Endothelial cell of umbilical vein (primary cell): ENCODE measurements around the gene POLD3. TPM values are rescaled to one million over a fixed set of nuclear protein-coding genes. Genes with fewer than 3 reads are reported as not detected.

ENCODE experiments used
- BruUV-seq: library from RNA; stranded (reverse); fragments of 400-500 nt; replicated peaks from 2 replicates; lab custom pipeline; 2021; lab: Mats Ljungman, UMichigan
- CTCF ChIA-PET: fragments of 300-600, 350-600 bp; sonication (Branson Sonifier 250); formaldehyde crosslinking; loops from one replicate; lab custom pipeline; 2021; ENCODE audit warnings: antibody characterized with exemption, inconsistent platforms; lab: Charles Lee
- POLR2A ChIA-PET: fragments of 300-600, 350-600 bp; sonication (Branson Sonifier 250); formaldehyde crosslinking; loops from one replicate; lab custom pipeline; 2021; ENCODE audit warnings: antibody characterized with exemption, inconsistent platforms; lab: Charles Lee
- DNase-seq: peaks from one replicate; pipeline ENCODE4 v3.0.0-alpha.2; 2011; ENCODE audit warnings: low read depth, low spot score
- FAIRE-seq: peaks from 2 replicates; lab custom pipeline; 2011; peaks lifted over from hg19 to GRCh38; lab: Jason Lieb, UNC
- H2AFZ ChIP-seq: 2 replicates; pipeline ENCODE4 v1.6.0; 2012; ENCODE audit warnings: low read depth, low read length, control low read depth, inconsistent platforms
- H3K27ac ChIP-seq: 2 replicates; pipeline ENCODE4 v1.5.1; 2011; ENCODE audit warnings: low read depth, mild to moderate bottlenecking, control low read depth, low read length, moderate library complexity; ENCODE audit not compliant: insufficient read depth
- H3K27me3 ChIP-seq, 2 experiments: 2 replicates each; pipeline versions ENCODE4 v1.6.0 to v1.6.1; 2011; ENCODE audit warnings: low read length in 2 of 2, mixed read lengths in 1 of 2; ENCODE audit not compliant: control insufficient read depth in 2 of 2, insufficient read depth in 2 of 2
- H3K36me3 ChIP-seq, 2 experiments: 2 replicates in 1 of 2; 3 replicates in 1 of 2; pipeline ENCODE4 v1.5.1; 2011; ENCODE audit warnings: low read length in 2 of 2, mild to moderate bottlenecking in 1 of 2, moderate library complexity in 1 of 2; ENCODE audit not compliant: control insufficient read depth in 2 of 2, insufficient read depth in 2 of 2; ENCODE audit errors: extremely low read depth in 1 of 2
- H3K4me1 ChIP-seq: 3 replicates; pipeline ENCODE4 v1.5.1; 2011; ENCODE audit warnings: mild to moderate bottlenecking, low read length; ENCODE audit not compliant: control insufficient read depth, insufficient read depth; ENCODE audit errors: extremely low read depth
- H3K4me2 ChIP-seq: 2 replicates; pipeline ENCODE4 v1.6.1; 2011; ENCODE audit warnings: low read length, control low read depth, mixed read lengths; ENCODE audit not compliant: insufficient read depth
- H3K4me3 ChIP-seq, 3 experiments: fragments of 200-600 bp in 1 of 3; sonication (generic), shearing (Covaris generic) in 1 of 3; replicated peaks in 1 of 3; 2 replicates each; pipeline ENCODE4 v1.5.1; 2011 to 2016; ENCODE audit warnings: control low read depth in 3 of 3, low read length in 3 of 3, mild to moderate bottlenecking in 2 of 3, inconsistent platforms in 1 of 3, low read depth in 1 of 3, moderate library complexity in 1 of 3; ENCODE audit not compliant: insufficient read depth in 1 of 3
- H3K79me2 ChIP-seq: 2 replicates; pipeline ENCODE4 v1.6.0; 2012; ENCODE audit warnings: low read length, inconsistent platforms; ENCODE audit not compliant: control insufficient read depth, insufficient read depth
- H3K9ac ChIP-seq: replicated peaks from 2 replicates; pipeline ENCODE3; 2011; ENCODE audit warnings: low read length, control low read depth; ENCODE audit not compliant: insufficient read depth; ENCODE audit errors: extremely low read depth
- H3K9me1 ChIP-seq: replicated peaks from 3 replicates; pipeline ENCODE4 v1.6.0; 2011; ENCODE audit warnings: mild to moderate bottlenecking, low read length; ENCODE audit not compliant: control insufficient read depth, insufficient read depth; ENCODE audit errors: extremely low read depth
- H3K9me3 ChIP-seq: replicated peaks from 2 replicates; pipeline ENCODE4 v1.5.1; 2012; ENCODE audit warnings: low read length, inconsistent platforms; ENCODE audit not compliant: control insufficient read depth, insufficient read depth
- H4K20me1 ChIP-seq: replicated peaks from 2 replicates; pipeline ENCODE3; 2011; ENCODE audit warnings: mild to moderate bottlenecking, low read length; ENCODE audit not compliant: control insufficient read depth, insufficient read depth; ENCODE audit errors: extremely low read depth
- CTCF ChIP-seq, 2 donors: IDR thresholded peaks; 1 replicate in 1 of 2; 2 replicates in 1 of 2; pipeline ENCODE4 v1.5.1; 2011; ENCODE audit warnings: low read length in 2 of 2, mild to moderate bottlenecking in 2 of 2, moderate library complexity in 2 of 2, control low read depth in 1 of 2, inconsistent platforms in 1 of 2, low read depth in 1 of 2; ENCODE audit not compliant: insufficient read depth in 1 of 2; ENCODE audit errors: extremely low read depth in 1 of 2
- EZH2 ChIP-seq: IDR thresholded peaks from 2 replicates; pipeline ENCODE4 v1.6.1; 2012; ENCODE audit warnings: borderline replicate concordance, low read depth, mild to moderate bottlenecking, moderate library complexity, low read length, inconsistent platforms; ENCODE audit not compliant: severe bottlenecking
- FOS ChIP-seq: IDR thresholded peaks from 2 replicates; pipeline ENCODE4 v1.6.1; 2011; ENCODE audit warnings: mild to moderate bottlenecking, low read length, moderate library complexity, borderline replicate concordance; ENCODE audit not compliant: insufficient read depth
- GATA2 ChIP-seq: IDR thresholded peaks from 2 replicates; pipeline ENCODE4 v1.7.0; 2011; ENCODE audit warnings: low read depth, mild to moderate bottlenecking, moderate library complexity, mixed read lengths, low read length; ENCODE audit not compliant: insufficient read length, insufficient read depth
- JUN ChIP-seq: IDR thresholded peaks from 2 replicates; pipeline ENCODE4 v1.6.1; 2011; ENCODE audit warnings: borderline replicate concordance, low read depth; ENCODE audit not compliant: insufficient read length, insufficient read depth
- MAX ChIP-seq: IDR thresholded peaks from 2 replicates; pipeline ENCODE4 v1.6.1; 2011; ENCODE audit not compliant: insufficient read depth, insufficient read length
- MYC ChIP-seq: IDR thresholded peaks from one replicate; pipeline ENCODE4 v1.6.1; 2011; ENCODE audit warnings: mild to moderate bottlenecking, low read depth, low read length
- POLR2A ChIP-seq: IDR thresholded peaks from 2 replicates; pipeline ENCODE4 v1.6.1; 2012; ENCODE audit warnings: low read depth, mild to moderate bottlenecking, control low read depth, low read length
- POLR2AphosphoS5 ChIP-seq: IDR thresholded peaks from 2 replicates; pipeline ENCODE4 v1.6.1; 2012; ENCODE audit warnings: low read depth, mild to moderate bottlenecking, control low read depth, low read length, moderate library complexity; ENCODE audit not compliant: insufficient read depth
- dilution Hi-C: fragments of 300-500 bp; cut with MboI; formaldehyde crosslinking; loops from one replicate; pipeline ENCODE4 v1.15.0; 2019; ENCODE audit warnings: low sequenced_read_pairs; ENCODE audit not compliant: extremely low pct_ligation_motif_present
- intact Hi-C: fragments of 100-400 bp; cut with micrococcal nuclease; formaldehyde crosslinking; loops from one replicate; pipeline ENCODE4 v1.10.0; 2022
- polyA plus RNA-seq, 4 experiments: library from polyadenylated mRNA; depleted of rRNA in 3 of 4; stranded (reverse) in 3 of 4; unstranded in 1 of 4; fragments of >200 nt; gene quantifications; 2 replicates each; pipeline versions ENCODE4 v1.2.1 to v1.2.3, GENCODE V29; 2011 to 2012; ENCODE audit warnings: missing spikeins in 1 of 4
- total RNA-seq: library from RNA; stranded (reverse); gene quantifications from 2 replicates; pipeline ENCODE4 v1.2.3, GENCODE V29; 2021

Gene POLD3
- total and polyA plus RNA-seq, 2 donors (not counting 3 experiments of a cell fraction or from before 2014, with no cell fraction given), result 8.9 to 25.2 TPM

DNA sequence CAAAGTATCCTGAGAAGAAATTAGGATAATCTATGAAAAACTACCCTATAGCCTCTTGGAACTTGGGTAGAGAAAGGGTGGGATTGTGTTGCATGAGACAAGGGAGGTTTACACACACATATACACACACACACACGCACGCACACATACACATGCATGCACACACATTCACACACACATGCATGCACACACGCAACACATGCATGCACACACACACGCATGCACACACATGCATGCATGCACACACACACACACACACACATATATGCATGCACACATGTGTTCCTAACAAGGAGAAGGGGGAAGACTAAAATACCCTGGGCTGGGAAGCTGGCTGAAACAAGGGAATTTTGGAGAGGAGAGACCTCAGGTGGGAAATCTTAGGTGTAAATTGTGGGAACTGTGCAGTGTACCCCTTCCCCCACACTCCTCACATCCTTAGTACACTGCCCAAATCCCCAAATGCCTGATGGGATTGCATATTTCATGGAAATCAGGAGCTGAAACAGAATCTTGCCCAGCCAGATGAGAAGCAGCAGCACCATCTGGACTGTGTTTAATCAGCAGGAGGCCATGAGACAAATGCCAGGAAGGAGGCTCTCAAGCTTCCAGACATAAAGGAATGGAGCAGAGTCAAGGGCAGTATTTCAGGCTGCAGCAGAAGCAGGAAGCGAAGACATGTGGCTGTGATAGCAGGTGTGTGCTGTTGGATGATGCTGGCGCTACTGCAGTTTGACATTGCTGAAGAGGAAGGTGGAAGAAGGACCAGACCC is 14.6 kb upstream of the POLD3 start:
- no peak overlapping the region for H3K27ac ChIP-seq
- peaks cover 2 to 6% of the 10 kb centered on the region in 2 experiments for H3K27me3 ChIP-seq
- CTCF ChIA-PET, result interaction anchor here (16.3 kb wide), 1 partner anchor 125 kb away, joined by 595 read pairs; no protein-coding TSS in a partner anchor
- H3K4me2 ChIP-seq, result no peak overlapping the region
- H3K9me1 ChIP-seq, result no peaks in the 10 kb centered on the region
- H3K79me2 ChIP-seq, result no peaks in the 10 kb centered on the region
- FAIRE-seq, result no peak
- dilution Hi-C loops, result no loop called here
- POLR2A ChIA-PET, result no interaction called here
- H3K4me1 ChIP-seq, result no peaks in the 10 kb centered on the region
- TF ChIP-seq POLR2AphosphoS5 (no peak), EZH2 (no peak), MYC (no peak), FOS (no peak), MAX (no peak), GATA2 (no peak), CTCF (IDR thresholded peaks at IDR 0.05; ENCODE audit: extremely low read depth in 1 of 2, insufficient read depth in 1 of 2, low read depth in 1 of 2, low read length in 2 of 2) (no peak), JUN (no peak), POLR2A (no peak)
- no peak overlapping the region for H3K4me3 ChIP-seq
- BruUV-seq, result no TSS peak
- H3K9ac ChIP-seq, result no peak overlapping the region
- intact Hi-C loops, result no loop called here
- H2AFZ ChIP-seq, result no peak overlapping the region
- H3K9me3 ChIP-seq, result no peaks in the 10 kb centered on the region
- no peaks in the 10 kb centered on the region for H3K36me3 ChIP-seq
- no peaks in the 10 kb centered on the region for H4K20me1 ChIP-seq
- DNase-seq, result no peak
